OCI-LY7 (cell line): ENCODE data around the gene NDUFAB1. TPM values are rescaled to one million over a fixed set of nuclear protein-coding genes. Genes with fewer than 3 reads are reported as not detected.
A peak's percentile ranks its signal among the peaks of the same experiment; 100 is the strongest.

Source experiments
- BruUV-seq: library from RNA; stranded (reverse); fragments of 400-500 nt; replicated peaks from 2 replicates; lab custom pipeline; 2021; lab: Mats Ljungman, UMichigan
- CTCF ChIA-PET: fragments of 300-600 bp; sonication (Branson Sonifier 250); formaldehyde crosslinking; loops from one replicate; lab custom pipeline; 2022; ENCODE audit warnings: antibody characterized with exemption; ENCODE audit not compliant: unreplicated experiment; lab: Charles Lee
- POLR2A ChIA-PET: fragments of 300-600 bp; sonication (Branson Sonifier 250); formaldehyde crosslinking; loops from one replicate; lab custom pipeline; 2022; ENCODE audit warnings: antibody characterized with exemption; lab: Charles Lee
- DNase-seq: peaks from one replicate; pipeline ENCODE4 v3.0.0-alpha.2; 2015; ENCODE audit warnings: low spot score
- H2AFZ ChIP-seq: fragments of 200-600 bp; sonication (generic), shearing (Covaris generic); 2 replicates; pipeline ENCODE4 v1.6.1; 2014; ENCODE audit warnings: mild to moderate bottlenecking, antibody characterized with exemption, low read length, moderate library complexity
- H3K27ac ChIP-seq: fragments of 200-600 bp; sonication (generic); 2 replicates; pipeline ENCODE4 v1.5.1; 2014; ENCODE audit warnings: mixed run types, low read depth, mild to moderate bottlenecking, moderate library complexity, low read length, inconsistent platforms; ENCODE audit not compliant: poor library complexity, severe bottlenecking
- H3K36me3 ChIP-seq: fragments of 200-600 bp; sonication (generic); 2 replicates; pipeline ENCODE4 v1.6.1; 2014; ENCODE audit warnings: mild to moderate bottlenecking, antibody characterized with exemption, low read length, moderate library complexity, mixed read lengths; ENCODE audit not compliant: insufficient read depth
- H3K4me1 ChIP-seq: fragments of 200-600 bp; sonication (generic); 2 replicates; pipeline ENCODE4 v1.5.1; 2014; ENCODE audit warnings: mild to moderate bottlenecking, low read length; ENCODE audit not compliant: insufficient read depth, poor library complexity, severe bottlenecking
- H3K4me2 ChIP-seq: fragments of 200-600 bp; sonication (generic); 2 replicates; pipeline ENCODE4 v1.6.1; 2014; ENCODE audit warnings: mild to moderate bottlenecking, low read length
- H3K4me3 ChIP-seq: fragments of 200-600 bp; sonication (generic); 2 replicates; pipeline ENCODE4 v1.5.1; 2014; ENCODE audit warnings: mild to moderate bottlenecking, low read depth, low read length; ENCODE audit not compliant: poor library complexity, severe bottlenecking
- H3K79me2 ChIP-seq: fragments of 200-600 bp; sonication (generic); 2 replicates; pipeline ENCODE4 v1.6.1; 2016; ENCODE audit warnings: low read depth, mild to moderate bottlenecking, low read length, moderate library complexity, mixed read lengths; ENCODE audit not compliant: insufficient read depth
- H3K9me2 ChIP-seq: fragments of 200-600 bp; sonication (generic); 2 replicates; pipeline ENCODE4 v1.6.1; 2016; ENCODE audit warnings: mild to moderate bottlenecking, low read length, mixed read lengths; ENCODE audit not compliant: insufficient read depth
- H3K9me3 ChIP-seq: fragments of 200-600 bp; sonication (generic); 2 replicates; pipeline ENCODE4 v1.6.1; 2014; ENCODE audit warnings: mild to moderate bottlenecking, mixed run types, low read length, mixed read lengths
- H4K20me1 ChIP-seq: fragments of 200-600 bp; sonication (generic); 2 replicates; pipeline ENCODE4 v1.6.1; 2014; ENCODE audit warnings: mild to moderate bottlenecking, antibody characterized with exemption, low read length, moderate library complexity, mixed read lengths; ENCODE audit not compliant: insufficient read depth
- EZH2phosphoT487 ChIP-seq: fragments of 200-600 bp; sonication (generic); IDR thresholded peaks from 2 replicates; pipeline ENCODE4 v1.6.1; 2018; ENCODE audit warnings: low read depth, borderline replicate concordance, mild to moderate bottlenecking, mixed run types, antibody characterized with exemption, low read length, moderate library complexity, mixed read lengths
- intact Hi-C: fragments of 100-400 bp; cut with micrococcal nuclease; formaldehyde crosslinking; loops from one replicate; pipeline ENCODE4 v1.10.0; 2022; ENCODE audit not compliant: unreplicated experiment
- total RNA-seq, 2 experiments: library from RNA; depleted of rRNA in 1 of 2; stranded (reverse); fragments of >200 nt in 1 of 2; shearing (Covaris generic) in 1 of 2; gene quantifications; 2 replicates each; pipeline ENCODE4 v1.2.3, GENCODE V29; 2014 to 2022
- TF ChIP-seq, protein P1 (sequence below): fragments of 200-600 bp; sonication (generic); conservative IDR thresholded peaks from 2 replicates; pipeline ENCODE4 v1.5.1; 2014; ENCODE audit warnings: mild to moderate bottlenecking, antibody characterized with exemption, low read length, moderate library complexity, mixed read lengths

Gene NDUFAB1
- total RNA-seq, 2 experiments from 2014 or later = 149 to 159 TPM

DNA sequence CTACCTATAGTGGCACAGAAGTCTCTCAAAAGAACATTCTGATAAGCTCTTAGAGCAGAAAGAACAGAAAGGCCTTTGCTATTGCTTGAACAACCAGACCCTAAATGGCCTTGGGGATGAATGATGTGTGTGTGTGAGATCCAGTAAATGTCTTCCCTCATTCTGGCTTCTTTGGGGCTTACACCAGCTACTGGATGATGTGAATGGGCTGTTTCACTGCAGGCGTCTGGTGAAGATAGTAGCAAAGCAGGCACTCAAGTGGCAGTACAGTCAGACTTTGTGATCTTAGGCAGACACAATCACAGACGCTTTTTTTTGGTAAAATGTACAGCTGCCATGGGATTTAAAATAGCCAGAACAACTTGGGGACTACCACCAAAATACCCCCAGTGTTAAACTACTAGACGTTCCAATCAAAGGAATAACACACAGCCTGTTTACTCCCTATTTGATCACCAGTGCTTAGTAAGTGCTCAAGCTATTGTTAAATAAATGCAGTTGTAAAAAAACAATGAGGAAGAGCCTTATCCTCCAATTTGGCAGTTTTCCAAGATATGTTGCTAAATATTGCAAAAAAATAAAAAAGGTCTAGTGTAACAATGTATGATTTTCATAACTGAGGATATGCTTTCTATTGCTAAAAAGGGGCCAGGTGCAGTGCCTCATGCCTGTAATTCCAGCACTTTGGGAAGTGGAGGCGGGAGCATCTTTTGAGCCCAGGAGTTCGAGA lies 17.9 kb downstream of the NDUFAB1 start:
- Histone ChIP-seq H3K27ac (no peak overlapping the region), H3K9me3 (no peaks in the 10 kb centered on the region), H3K4me1 (peaks cover 6% of the 10 kb centered on the region), H3K4me3 (no peak overlapping the region), H3K36me3 (peaks cover 57% of the 10 kb centered on the region), H4K20me1 (no peaks in the 10 kb centered on the region), H3K4me2 (no peak overlapping the region), H2AFZ (no peak overlapping the region), H3K9me2 (no peaks in the 10 kb centered on the region), H3K79me2 (no peaks in the 10 kb centered on the region)
- no peak for DNase-seq
- intact Hi-C loops = no loop called here
- TF ChIP-seq, protein P1, sequence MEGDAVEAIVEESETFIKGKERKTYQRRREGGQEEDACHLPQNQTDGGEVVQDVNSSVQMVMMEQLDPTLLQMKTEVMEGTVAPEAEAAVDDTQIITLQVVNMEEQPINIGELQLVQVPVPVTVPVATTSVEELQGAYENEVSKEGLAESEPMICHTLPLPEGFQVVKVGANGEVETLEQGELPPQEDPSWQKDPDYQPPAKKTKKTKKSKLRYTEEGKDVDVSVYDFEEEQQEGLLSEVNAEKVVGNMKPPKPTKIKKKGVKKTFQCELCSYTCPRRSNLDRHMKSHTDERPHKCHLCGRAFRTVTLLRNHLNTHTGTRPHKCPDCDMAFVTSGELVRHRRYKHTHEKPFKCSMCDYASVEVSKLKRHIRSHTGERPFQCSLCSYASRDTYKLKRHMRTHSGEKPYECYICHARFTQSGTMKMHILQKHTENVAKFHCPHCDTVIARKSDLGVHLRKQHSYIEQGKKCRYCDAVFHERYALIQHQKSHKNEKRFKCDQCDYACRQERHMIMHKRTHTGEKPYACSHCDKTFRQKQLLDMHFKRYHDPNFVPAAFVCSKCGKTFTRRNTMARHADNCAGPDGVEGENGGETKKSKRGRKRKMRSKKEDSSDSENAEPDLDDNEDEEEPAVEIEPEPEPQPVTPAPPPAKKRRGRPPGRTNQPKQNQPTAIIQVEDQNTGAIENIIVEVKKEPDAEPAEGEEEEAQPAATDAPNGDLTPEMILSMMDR = no peak
- no peak for TF ChIP-seq EZH2phosphoT487
- ChIA-PET POLR2A (interaction anchor here (0.8 kb wide), 1 partner anchor 15 kb away, joined by 3 read pairs; no protein-coding TSS in a partner anchor), CTCF (no interaction called here)
- TSS peak; percentile 41 for BruUV-seq

DNA sequence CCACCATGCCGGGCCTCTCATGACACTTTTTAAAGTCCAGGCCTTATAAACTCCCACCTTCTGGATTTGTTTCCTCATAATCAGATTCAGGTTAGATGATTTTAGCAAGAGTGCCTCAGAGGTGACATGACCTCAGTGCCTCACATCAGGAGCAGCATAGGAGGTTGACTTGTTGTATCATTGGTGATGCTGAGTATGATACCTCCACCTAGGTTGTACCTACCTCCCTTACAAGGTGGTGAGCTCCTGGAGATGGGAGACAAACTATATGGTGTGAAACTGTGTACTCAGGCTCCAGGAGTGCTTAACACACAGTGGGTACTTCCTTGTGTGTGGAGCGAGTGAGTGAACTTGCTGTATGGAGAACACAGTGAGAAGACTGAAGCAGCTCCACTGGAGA lies 18.6 kb downstream of the NDUFAB1 start:
- Histone ChIP-seq H4K20me1 (no peaks in the 10 kb centered on the region), H3K4me3 (no peak overlapping the region), H3K4me1 (peaks cover 6% of the 10 kb centered on the region), H3K27ac (no peak overlapping the region), H3K4me2 (no peak overlapping the region), H3K9me2 (no peaks in the 10 kb centered on the region), H2AFZ (no peak overlapping the region), H3K36me3 (peaks cover 62% of the 10 kb centered on the region), H3K9me3 (no peaks in the 10 kb centered on the region), H3K79me2 (no peaks in the 10 kb centered on the region)
- DNase-seq = no peak
- intact Hi-C loops = no loop called here
- TF ChIP-seq, protein P1 = no peak
- no peak for TF ChIP-seq EZH2phosphoT487
- POLR2A ChIA-PET = no interaction called here
- CTCF ChIA-PET = no interaction called here
- BruUV-seq = no TSS peak

DNA sequence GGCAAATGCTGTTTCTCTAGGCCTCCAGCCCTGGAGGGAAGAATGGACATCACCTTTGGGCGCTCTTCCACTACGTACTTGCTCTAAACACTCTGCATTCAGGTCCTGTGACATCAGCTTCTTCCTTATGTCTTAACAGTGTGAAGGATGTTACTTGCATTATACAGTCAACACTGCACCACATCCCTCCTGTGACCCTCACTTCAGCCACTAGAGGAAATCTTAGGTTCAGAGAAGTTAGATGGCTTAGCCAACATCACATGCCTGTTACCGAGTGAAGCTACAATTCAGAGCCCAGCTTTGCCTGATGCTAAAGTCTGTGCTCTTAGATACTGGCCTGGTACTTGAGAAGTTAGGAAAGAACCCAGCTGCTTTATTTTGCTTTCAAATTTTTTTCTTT lies 20.3 kb downstream of the NDUFAB1 start:
- H3K27ac ChIP-seq = no peak overlapping the region
- peaks cover 20% of the 10 kb centered on the region for H3K4me1 ChIP-seq
- DNase-seq = no peak
- no peak overlapping the region for H3K4me2 ChIP-seq
- H3K9me3 ChIP-seq = no peaks in the 10 kb centered on the region
- no peaks in the 10 kb centered on the region for H3K79me2 ChIP-seq
- POLR2A ChIA-PET = interaction anchor here (0.5 kb wide), 1 partner anchor 62 kb away, joined by 3 read pairs; no protein-coding TSS in a partner anchor
- H3K9me2 ChIP-seq = no peaks in the 10 kb centered on the region
- H2AFZ ChIP-seq = no peak overlapping the region
- TF ChIP-seq EZH2phosphoT487 = no peak
- TF ChIP-seq, protein P1 = no peak
- CTCF ChIA-PET = no interaction called here
- H3K4me3 ChIP-seq = no peak overlapping the region
- BruUV-seq = no TSS peak
- H4K20me1 ChIP-seq = no peaks in the 10 kb centered on the region
- peaks cover 60% of the 10 kb centered on the region for H3K36me3 ChIP-seq
- intact Hi-C loops = no loop called here
